Measurements from ENCODE around the gene GLS. TPM values are rescaled to one million over a fixed set of nuclear protein-coding genes. Genes with fewer than 3 reads are reported as not detected.

The GLS gene
- total and polyA plus RNA-seq, 2 donors (not counting 1 experiment from before 2014, with no cell fraction given) = 32.5 to 195 TPM

GRCh38 chr2:190988910-190989309 is 108.3 kb downstream of the GLS start:
- intact Hi-C loops (cut with micrococcal nuclease) = no loop called here
- H3K27me3 Mint-ChIP-seq = no peaks in the 10 kb centered on the region
- no peaks in the 10 kb centered on the region for H3K9me3 Mint-ChIP-seq (ENCODE audit: insufficient read depth)
- Histone ChIP-seq H3K4me1 (ENCODE audit: control insufficient read depth in 2 of 2, insufficient read depth in 2 of 2, low read length in 2 of 2) (no peaks in the 10 kb centered on the region), H3K9me3 (ENCODE audit: control extremely low read depth in 1 of 3, control insufficient read depth in 2 of 3, insufficient read depth in 1 of 3, low read length in 2 of 3) (peaks cover 0 to 4% (median 0%) of the 10 kb centered on the region in 3 donors), H4K20me1 (ENCODE audit: control insufficient read depth, insufficient read depth, low read length, poor library complexity, severe bottlenecking) (no peaks in the 10 kb centered on the region), H3K36me3 (replicated peaks in 1 of 2; ENCODE audit: control extremely low read depth in 1 of 2, control insufficient read depth in 1 of 2, extremely low read depth in 1 of 2, insufficient read depth in 2 of 2, low read length in 1 of 2) (peaks cover 13 to 96% of the 10 kb centered on the region in 2 experiments), H3K79me2 (ENCODE audit: control insufficient read depth, insufficient read depth, low read length) (peaks cover 3% of the 10 kb centered on the region), H2AFZ (ENCODE audit: insufficient read depth, low read depth, low read length, poor library complexity, severe bottlenecking) (no peak overlapping the region), H3K27ac (ENCODE audit: low read length in 2 of 2) (no peak overlapping the region), H3K9ac (ENCODE audit: low read length) (no peak overlapping the region), H3K4me3 (ENCODE audit: control extremely low read depth in 1 of 5, extremely low read depth in 1 of 5, insufficient read depth in 1 of 5, low read depth in 2 of 5, low read length in 4 of 5) (no peak overlapping the region), H3K4me2 (replicated peaks; ENCODE audit: low read depth, low read length, poor library complexity, severe bottlenecking) (no peak overlapping the region), H3K27me3 (replicated peaks in 1 of 4; ENCODE audit: control extremely low read depth in 1 of 4, control insufficient read depth in 3 of 4, insufficient read depth in 4 of 4, low read length in 3 of 4) (no peaks in the 10 kb centered on the region)
- no peak overlapping the region for H3K27ac Mint-ChIP-seq
- ChIA-PET POLR2A (interaction anchor here (0.6 kb wide), 1 partner anchor 332 kb away, joined by 4 read pairs; no protein-coding TSS in a partner anchor), CTCF (no interaction called here)
- H3K4me3 Mint-ChIP-seq = no peak overlapping the region
- no peaks in the 10 kb centered on the region for H3K4me1 Mint-ChIP-seq
- no peak for ATAC-seq (ENCODE audit: low read depth)
- DNase-seq = no peak
- TF ChIP-seq EZH2 (IDR thresholded peaks at IDR 0.05; ENCODE audit: borderline replicate concordance, insufficient read depth, low read depth, low read length, poor library complexity, severe bottlenecking) = no peak
- no peak for TF ChIP-seq CTCF (IDR thresholded peaks at IDR 0.05)
- WGBS (ENCODE audit: insufficient coverage) = no CpG with 5 or more reads among the region's 3 CpGs

GRCh38 chr2:190990132-190990531 is 109.5 kb downstream of the GLS start:
- DNase-seq (no peak), ATAC-seq (ENCODE audit: low read depth) (no peak)
- H3K27me3 Mint-ChIP-seq = no peaks in the 10 kb centered on the region
- H3K4me3 ChIP-seq (ENCODE audit: control extremely low read depth in 1 of 5, extremely low read depth in 1 of 5, insufficient read depth in 1 of 5, low read depth in 2 of 5, low read length in 4 of 5) = no peak overlapping the region
- CTCF ChIA-PET = no interaction called here
- H3K4me1 ChIP-seq (ENCODE audit: control insufficient read depth in 2 of 2, insufficient read depth in 2 of 2, low read length in 2 of 2) = no peaks in the 10 kb centered on the region
- H3K27me3 ChIP-seq (replicated peaks in 1 of 4; ENCODE audit: control extremely low read depth in 1 of 4, control insufficient read depth in 3 of 4, insufficient read depth in 4 of 4, low read length in 3 of 4) = no peaks in the 10 kb centered on the region
- no peaks in the 10 kb centered on the region for H3K4me1 Mint-ChIP-seq
- no peak overlapping the region for H2AFZ ChIP-seq (ENCODE audit: insufficient read depth, low read depth, low read length, poor library complexity, severe bottlenecking)
- H3K9me3 Mint-ChIP-seq (ENCODE audit: insufficient read depth) = no peaks in the 10 kb centered on the region
- POLR2A ChIA-PET = no interaction called here
- H3K36me3 ChIP-seq (replicated peaks in 1 of 2; ENCODE audit: control extremely low read depth in 1 of 2, control insufficient read depth in 1 of 2, extremely low read depth in 1 of 2, insufficient read depth in 2 of 2, low read length in 1 of 2) = peaks cover 12 to 95% of the 10 kb centered on the region in 2 experiments
- no peak overlapping the region for H3K27ac Mint-ChIP-seq
- H3K4me3 Mint-ChIP-seq = no peak overlapping the region
- no peak for TF ChIP-seq CTCF (IDR thresholded peaks at IDR 0.05)
- 96% methylated on average over 3 of the region's 6 CpGs for WGBS (ENCODE audit: insufficient coverage)
- H3K9me3 ChIP-seq (ENCODE audit: control extremely low read depth in 1 of 3, control insufficient read depth in 2 of 3, insufficient read depth in 1 of 3, low read length in 2 of 3) = peaks cover 0 to 4% (median 0%) of the 10 kb centered on the region in 3 donors
- no peak overlapping the region for H3K4me2 ChIP-seq (replicated peaks; ENCODE audit: low read depth, low read length, poor library complexity, severe bottlenecking)
- H3K79me2 ChIP-seq (ENCODE audit: control insufficient read depth, insufficient read depth, low read length) = peaks cover 6% of the 10 kb centered on the region
- H3K9ac ChIP-seq (ENCODE audit: low read length) = no peak overlapping the region
- intact Hi-C loops (cut with micrococcal nuclease) = no loop called here
- H4K20me1 ChIP-seq (ENCODE audit: control insufficient read depth, insufficient read depth, low read length, poor library complexity, severe bottlenecking) = no peaks in the 10 kb centered on the region
- H3K27ac ChIP-seq (ENCODE audit: low read length in 2 of 2) = no peak overlapping the region
